Heart left ventricle (tissue), 13 donors: ENCODE measurements around the gene MDFIC.

ENCODE experiments used
- CTCF ChIP-seq, 12 donors: fragments of 200-600 bp; sonication (generic) in 4 of 12; IDR thresholded peaks; one replicate each; pipeline versions ENCODE4 v1.5.0 to v1.8.0; 2018 to 2022; ENCODE audit warnings: antibody characterized with exemption in 12 of 12, mild to moderate bottlenecking in 5 of 12
- POLR2A ChIP-seq, 2 donors: fragments of 450-650 bp; IDR thresholded peaks; one replicate each; pipeline ENCODE4 v1.6.1; 2017; ENCODE audit warnings: antibody characterized with exemption in 2 of 2, mild to moderate bottlenecking in 2 of 2, moderate library complexity in 2 of 2
- donor health status: ischemic (EF 13 %, LVEDD 7.1; RV severe dilation, severe dysfunction).
- donor health status: DM: no; HTN: yes; CAD: no.
- donor health status: DM: no; HTN: no; CAD: no.
- donor health status: ischemic (EF 25% LVEDD 6.9; RV normal size, moderate dysfunction).
- donor health status: ischemic (EF 25% LVEDD 5.7; RV mildly dilated, moderate dysfunction).
- donor health status: ischemic (EF 35%, LVEDD 5.7; RV mildly dilated, moderate dysfunction).
- donor health status: nonischemic (EF 11% LVEDD 7.7; RV severe dilation, severe dysfunction).
- donor health status: DM: yes; HTN: yes; CAD: no.
- donor health status: PGD.
- donor health status: ischemic (EF 29% LVEDD 5.4; RV normal size, mild dysfunction).
- donor health status: nonischemic (EF 23%, LVEDD 6.1; RV moderate dilation, normal function).

GRCh38 chr7:114934086-114934485 is 12.2 kb downstream of the MDFIC start:
- no peak for TF ChIP-seq CTCF (IDR thresholded peaks at IDR 0.05)
- no peak for TF ChIP-seq POLR2A (IDR thresholded peaks at IDR 0.05)
